ENCODE results near the gene TTC39A. TPM values are rescaled to one million over a fixed set of nuclear protein-coding genes. Genes with fewer than 3 reads are reported as not detected.

TTC39A gene
- total and polyA plus RNA-seq, 11 donors, result 8.4 to 29.2 (median 23.2) TPM

- no peak for TF ChIP-seq POLR2A (IDR thresholded peaks at IDR 0.05)
- TF ChIP-seq, protein P1, sequence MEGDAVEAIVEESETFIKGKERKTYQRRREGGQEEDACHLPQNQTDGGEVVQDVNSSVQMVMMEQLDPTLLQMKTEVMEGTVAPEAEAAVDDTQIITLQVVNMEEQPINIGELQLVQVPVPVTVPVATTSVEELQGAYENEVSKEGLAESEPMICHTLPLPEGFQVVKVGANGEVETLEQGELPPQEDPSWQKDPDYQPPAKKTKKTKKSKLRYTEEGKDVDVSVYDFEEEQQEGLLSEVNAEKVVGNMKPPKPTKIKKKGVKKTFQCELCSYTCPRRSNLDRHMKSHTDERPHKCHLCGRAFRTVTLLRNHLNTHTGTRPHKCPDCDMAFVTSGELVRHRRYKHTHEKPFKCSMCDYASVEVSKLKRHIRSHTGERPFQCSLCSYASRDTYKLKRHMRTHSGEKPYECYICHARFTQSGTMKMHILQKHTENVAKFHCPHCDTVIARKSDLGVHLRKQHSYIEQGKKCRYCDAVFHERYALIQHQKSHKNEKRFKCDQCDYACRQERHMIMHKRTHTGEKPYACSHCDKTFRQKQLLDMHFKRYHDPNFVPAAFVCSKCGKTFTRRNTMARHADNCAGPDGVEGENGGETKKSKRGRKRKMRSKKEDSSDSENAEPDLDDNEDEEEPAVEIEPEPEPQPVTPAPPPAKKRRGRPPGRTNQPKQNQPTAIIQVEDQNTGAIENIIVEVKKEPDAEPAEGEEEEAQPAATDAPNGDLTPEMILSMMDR (IDR thresholded peaks at IDR 0.05), result no peak
- Histone ChIP-seq H3K9me3 (no peaks in the 10 kb centered on the region), H3K4me3 (no peak overlapping the region), H3K27me3 (no peaks in the 10 kb centered on the region), H3K4me1 (peaks cover 6 to 61% (median 29%) of the 10 kb centered on the region in 12 donors), H3K27ac (no peak overlapping the region), H3K36me3 (peaks cover 0 to 52% (median 31%) of the 10 kb centered on the region in 9 donors)
- intact Hi-C loops (cut with DNase I), result no loop called here
- DNase-seq (no peak), ATAC-seq (no peak)
Measured at GRCh38 chr1:51270751-51271150, 59.6 kb downstream of the TTC39A start.

DNA sequence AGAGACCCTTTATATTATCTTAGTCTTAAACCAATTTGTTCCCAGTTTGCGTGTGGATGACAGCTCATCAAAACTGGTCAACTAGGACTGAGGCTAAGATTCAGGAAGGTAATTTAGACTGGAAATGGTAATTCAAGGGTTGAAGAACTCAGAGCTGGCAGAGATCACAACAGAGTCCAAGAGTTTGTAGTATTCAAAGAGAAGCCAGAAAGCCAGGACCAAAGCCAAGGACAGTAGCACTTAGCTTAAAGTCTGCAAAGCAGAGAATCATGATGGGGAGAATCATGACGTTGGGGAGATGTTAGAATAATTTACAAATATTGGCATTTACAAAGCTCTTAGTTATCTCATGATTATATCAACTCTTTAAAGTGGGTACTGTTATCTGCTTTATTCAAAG lies 61.7 kb downstream of the TTC39A start:
- intact Hi-C loops (cut with DNase I), result no loop called here
- no peak overlapping the region for H3K4me3 ChIP-seq
- peaks cover 0 to 40% (median 23%) of the 10 kb centered on the region in 9 donors for H3K36me3 ChIP-seq
- H3K27ac ChIP-seq, result peak overlapping the region in 6 of 12 donors; percentile 16 to 43 (median 22)
- 45 to 56% (median 50%) methylated on average over 2 of the region's 2 CpGs for WGBS, 4 donors
- no peaks in the 10 kb centered on the region for H3K9me3 ChIP-seq
- ATAC-seq (peak in 3 of 4 donors; percentile 38 to 63 (median 59)), DNase-seq (no peak)
- H3K27me3 ChIP-seq, result no peaks in the 10 kb centered on the region
- no peak for TF ChIP-seq POLR2A (IDR thresholded peaks at IDR 0.05)
- TF ChIP-seq, protein P1 (IDR thresholded peaks at IDR 0.05), result no peak
- peaks cover 14 to 82% (median 46%) of the 10 kb centered on the region in 12 donors for H3K4me1 ChIP-seq

DNA sequence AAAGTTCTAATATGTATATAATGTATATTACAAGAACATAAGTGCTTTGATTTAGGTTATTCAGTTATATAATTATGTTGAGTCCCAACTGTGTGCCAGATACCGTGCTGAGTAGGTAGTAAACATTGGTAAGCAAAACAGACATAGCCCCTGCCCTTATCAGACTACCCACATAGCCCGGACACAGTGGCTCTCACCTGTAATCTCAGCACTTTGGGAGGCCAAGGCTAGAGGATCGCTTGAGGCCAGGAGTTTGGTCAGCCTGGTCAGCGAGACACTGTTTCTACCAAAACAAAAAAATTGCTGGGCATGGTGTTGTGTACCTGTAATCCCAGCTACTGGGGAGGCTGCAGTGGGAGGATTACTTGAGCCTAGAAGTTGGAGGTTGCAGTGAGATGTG lies 63.6 kb downstream of the TTC39A start:
- intact Hi-C loops (cut with DNase I), result no loop called here
- 92 to 100% (median 98%) methylated on average over 4 of the region's 4 CpGs for WGBS, 4 donors
- no peak overlapping the region for H3K27ac ChIP-seq
- no peak for DNase-seq
- peaks cover 14 to 94% (median 61%) of the 10 kb centered on the region in 12 donors for H3K4me1 ChIP-seq
- no peak overlapping the region for H3K4me3 ChIP-seq
- no peak for ATAC-seq
- TF ChIP-seq, protein P1 (IDR thresholded peaks at IDR 0.05), result no peak
- no peak for TF ChIP-seq POLR2A (IDR thresholded peaks at IDR 0.05)
- no peaks in the 10 kb centered on the region for H3K9me3 ChIP-seq
- no peaks in the 10 kb centered on the region for H3K27me3 ChIP-seq
- H3K36me3 ChIP-seq, result peaks cover 0 to 22% (median 18%) of the 10 kb centered on the region in 9 donors

GRCh38 chr1:51266181-51266580 lies 64.2 kb downstream of the TTC39A start:
- Histone ChIP-seq H3K4me1 (peaks cover 14 to 94% (median 66%) of the 10 kb centered on the region in 12 donors), H3K36me3 (peaks cover 0 to 16% (median 12%) of the 10 kb centered on the region in 9 donors), H3K9me3 (no peaks in the 10 kb centered on the region), H3K27ac (no peak overlapping the region), H3K27me3 (no peaks in the 10 kb centered on the region), H3K4me3 (no peak overlapping the region)
- no peak for DNase-seq
- TF ChIP-seq, protein P1 (IDR thresholded peaks at IDR 0.05), result no peak
- no peak for TF ChIP-seq POLR2A (IDR thresholded peaks at IDR 0.05)
- no peak for ATAC-seq
- 94 to 100% (median 97%) methylated on average over 2 of the region's 2 CpGs for WGBS, 4 donors
- intact Hi-C loops (cut with DNase I), result no loop called here
